Large intestine (tissue), 3 donors: ENCODE data around the gene TOMM70. TPM values are rescaled to one million over a fixed set of nuclear protein-coding genes. Genes with fewer than 3 reads are reported as not detected.

Experiments used
- DNase-seq, 2 donors: peaks; one replicate each; pipeline versions ENCODE4 v3.0.0 to v3.0.0-alpha.2; 2013
- H3K27ac ChIP-seq: one replicate; pipeline ENCODE4 v1.5.1; 2013; ENCODE audit warnings: low read length
- H3K27me3 ChIP-seq: 2 replicates; pipeline ENCODE4 v1.6.1; 2013; ENCODE audit warnings: low read length; ENCODE audit not compliant: control insufficient read depth, insufficient read depth
- H3K36me3 ChIP-seq: 2 replicates; pipeline ENCODE4 v1.6.1; 2013; ENCODE audit warnings: low read length; ENCODE audit not compliant: control insufficient read depth, insufficient read depth
- H3K4me1 ChIP-seq: one replicate; pipeline ENCODE4 v1.6.1; 2013; ENCODE audit warnings: low read length; ENCODE audit not compliant: control insufficient read depth, insufficient read depth
- H3K4me3 ChIP-seq: one replicate; pipeline ENCODE4 v1.5.1; 2013; ENCODE audit warnings: low read length
- H3K9me3 ChIP-seq: one replicate; pipeline ENCODE4 v1.6.1; 2013; ENCODE audit warnings: mild to moderate bottlenecking, low read depth, low read length, moderate library complexity; ENCODE audit not compliant: control insufficient read depth
- WGBS: methylation state at CpG from one replicate; pipeline ENCODE4 v1.1.5; 2013; ENCODE audit warnings: low lambda C conversion rate; ENCODE audit not compliant: insufficient coverage; 5-methylcytosine and 5-hydroxymethylcytosine counted together
- polyA plus RNA-seq: library from polyadenylated mRNA; unstranded; fragments of 120-200 nt; gene quantifications from one replicate; pipeline ENCODE4 v1.2.1, GENCODE V29; 2013

Gene TOMM70
- polyA plus RNA-seq, 1 donor = 64.0 TPM

DNA sequence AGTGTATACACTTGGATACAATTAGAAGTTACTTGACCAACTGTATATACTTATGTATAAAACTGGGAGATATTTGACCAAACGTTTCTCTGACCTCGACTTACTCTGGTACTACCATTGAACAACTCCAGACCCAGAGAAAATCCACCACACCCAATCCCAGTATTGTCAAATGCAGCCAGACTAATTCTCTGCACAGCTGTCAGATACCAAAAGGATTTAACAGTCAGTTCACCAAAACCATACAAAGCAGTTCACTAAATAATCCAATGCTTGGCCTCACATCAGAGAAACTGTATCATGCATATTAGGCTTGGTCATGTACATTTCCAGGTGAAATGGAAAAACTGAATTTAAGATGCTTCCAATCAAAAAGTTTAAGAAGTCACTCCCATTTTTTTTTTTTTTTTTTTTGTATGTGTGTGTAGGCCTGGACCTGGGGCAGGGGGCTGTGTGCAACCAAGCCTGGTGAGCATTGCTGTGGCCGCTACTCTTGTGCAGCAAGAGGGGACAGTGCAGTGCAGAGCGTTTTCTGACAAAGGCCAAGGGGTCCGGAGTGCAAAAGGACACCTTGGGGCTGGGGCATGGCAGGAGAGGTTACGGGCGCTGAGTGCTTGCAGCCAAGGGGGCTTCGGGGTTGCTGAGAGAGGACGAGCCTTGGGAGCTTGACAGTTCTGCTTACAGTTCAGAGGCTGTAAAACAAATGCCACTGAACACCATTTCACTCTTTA, 1.4 kb downstream of the TOMM70 start:
- no peaks in the 10 kb centered on the region for H3K36me3 ChIP-seq
- H3K27me3 ChIP-seq = no peaks in the 10 kb centered on the region
- H3K27ac ChIP-seq = peak overlapping the region; percentile 86
- H3K9me3 ChIP-seq = no peaks in the 10 kb centered on the region
- peak overlapping the region; percentile 88 for H3K4me3 ChIP-seq
- peaks cover 3% of the 10 kb centered on the region for H3K4me1 ChIP-seq
- no CpG with 5 or more reads among the region's 9 CpGs for WGBS
- no peak for DNase-seq

DNA sequence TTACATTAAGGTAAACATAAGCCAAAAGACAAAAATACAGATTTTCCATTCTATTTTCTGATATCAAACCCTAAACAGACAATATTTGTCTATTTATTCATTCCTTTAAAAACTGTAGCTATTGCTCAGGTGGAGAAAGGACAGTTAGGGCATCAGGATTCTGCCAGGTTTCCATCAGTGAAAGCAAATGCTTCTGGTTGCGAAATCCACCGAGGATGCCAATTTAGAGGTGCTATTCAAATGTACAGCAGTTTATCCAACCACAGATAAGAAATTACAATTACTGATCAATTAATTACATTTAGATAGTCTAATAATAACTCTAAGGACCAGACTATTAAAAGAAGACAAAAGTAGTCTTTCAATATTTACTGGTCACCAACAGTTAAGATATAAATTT, 3.9 kb downstream of the TOMM70 start:
- H3K27me3 ChIP-seq = no peaks in the 10 kb centered on the region
- H3K27ac ChIP-seq = peak overlapping the region; percentile 11
- H3K4me1 ChIP-seq = peaks cover 3% of the 10 kb centered on the region
- no peaks in the 10 kb centered on the region for H3K36me3 ChIP-seq
- H3K9me3 ChIP-seq = no peaks in the 10 kb centered on the region
- no peak overlapping the region for H3K4me3 ChIP-seq
- WGBS = 67% methylated on average over 2 of the region's 2 CpGs
- no peak for DNase-seq

DNA sequence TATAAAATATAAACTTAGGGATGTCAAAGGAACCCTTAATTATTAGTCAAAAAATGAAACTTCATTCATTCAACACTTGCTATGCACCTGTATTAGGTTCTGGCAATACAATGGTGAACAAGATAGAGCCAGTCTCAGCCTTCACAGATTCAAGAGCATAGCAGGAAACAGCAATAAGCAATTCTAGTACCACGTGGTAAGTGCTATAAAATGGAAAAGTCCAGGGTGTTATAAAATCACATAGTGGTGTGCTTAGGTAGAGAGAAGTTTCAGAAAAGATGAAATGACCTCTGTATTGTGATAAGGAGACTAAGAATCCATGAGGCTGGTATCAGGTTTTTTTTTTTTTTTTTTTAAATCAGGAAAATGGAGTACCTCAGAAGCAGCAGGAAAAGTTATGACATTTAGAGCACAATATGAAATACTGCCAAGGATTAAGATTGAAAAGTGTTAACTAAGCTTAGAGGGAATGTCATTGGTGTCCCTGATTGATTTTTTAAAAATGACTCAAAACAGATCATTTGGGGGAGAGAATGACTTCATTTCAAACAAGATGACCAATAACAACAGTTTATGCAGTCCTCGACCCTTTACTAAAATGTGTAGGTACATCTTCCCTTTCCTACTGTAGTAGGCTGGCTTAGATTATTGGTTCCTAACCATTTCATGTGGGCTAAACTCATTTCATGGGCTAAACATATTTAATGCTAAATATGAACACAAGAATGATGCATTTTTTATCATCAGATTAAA, 5.0 kb downstream of the TOMM70 start:
- no peaks in the 10 kb centered on the region for H3K27me3 ChIP-seq
- no peaks in the 10 kb centered on the region for H3K9me3 ChIP-seq
- peak overlapping the region; percentile 87 for H3K27ac ChIP-seq
- peak; percentile 77 to 89 for DNase-seq
- 40% methylated on average over 1 of the region's 2 CpGs for WGBS
- H3K4me3 ChIP-seq = no peak overlapping the region
- H3K36me3 ChIP-seq = no peaks in the 10 kb centered on the region
- H3K4me1 ChIP-seq = peaks cover 3% of the 10 kb centered on the region

DNA sequence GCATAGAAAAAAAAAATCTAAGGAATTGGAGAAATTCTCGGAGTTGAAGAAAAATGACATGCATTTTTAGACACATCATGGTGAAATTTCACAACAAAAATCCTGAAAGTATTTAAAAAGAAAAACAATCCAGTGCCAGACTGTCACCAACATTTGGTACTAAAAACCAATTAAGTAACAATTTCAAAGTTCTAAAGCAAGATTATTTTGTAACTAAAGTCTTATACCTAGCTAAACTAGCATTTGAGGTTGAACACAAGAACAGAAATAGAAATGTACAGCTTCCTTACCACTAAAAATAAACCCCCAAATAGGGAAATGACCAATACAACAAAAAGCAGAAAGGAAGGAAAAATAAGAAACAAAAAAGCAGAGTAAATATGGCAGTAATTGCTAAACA, 11.9 kb downstream of the TOMM70 start:
- peaks cover 13% of the 10 kb centered on the region for H3K9me3 ChIP-seq
- no peak overlapping the region for H3K4me3 ChIP-seq
- H3K36me3 ChIP-seq = peaks cover 12% of the 10 kb centered on the region
- H3K27me3 ChIP-seq = no peaks in the 10 kb centered on the region
- 94% methylated on average over 1 of the region's 1 CpG for WGBS
- H3K4me1 ChIP-seq = peaks cover 12% of the 10 kb centered on the region
- no peak for DNase-seq
- no peak overlapping the region for H3K27ac ChIP-seq

DNA sequence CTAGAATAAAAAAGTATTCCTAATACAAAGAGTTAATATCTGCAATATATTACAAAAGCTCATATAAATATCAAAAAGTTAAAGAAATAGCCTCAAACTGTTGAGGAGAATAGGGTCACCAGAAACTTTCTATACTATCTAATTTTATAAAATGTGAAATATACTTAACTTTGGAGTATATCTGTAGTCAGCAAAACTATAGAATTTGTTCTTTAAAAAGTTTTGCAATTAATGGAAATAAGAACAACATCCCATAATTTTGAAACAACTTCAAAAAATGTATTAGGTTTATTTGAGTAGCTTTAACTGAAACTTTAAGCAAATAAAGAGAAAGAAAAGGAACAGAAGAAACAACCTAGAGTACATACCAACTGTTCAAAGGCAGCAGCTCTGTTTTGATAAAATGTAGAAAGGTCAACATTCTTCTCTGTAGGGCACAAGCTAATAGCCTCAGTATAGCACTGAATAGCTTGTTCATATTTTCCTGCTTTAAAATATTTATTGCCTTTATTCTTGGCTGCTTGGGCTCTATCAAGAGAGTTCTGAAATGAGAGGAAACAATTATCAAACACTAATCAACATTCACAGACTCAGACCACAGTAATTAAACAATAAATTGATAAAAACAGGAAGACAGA, 14.3 kb downstream of the TOMM70 start:
- Histone ChIP-seq H3K9me3 (peaks cover 13% of the 10 kb centered on the region), H3K36me3 (peaks cover 24% of the 10 kb centered on the region), H3K4me3 (no peak overlapping the region), H3K27me3 (no peaks in the 10 kb centered on the region), H3K4me1 (peaks cover 12% of the 10 kb centered on the region), H3K27ac (peak overlapping the region; percentile 44)
- DNase-seq = peak in 1 of 2 donors; percentile 51

DNA sequence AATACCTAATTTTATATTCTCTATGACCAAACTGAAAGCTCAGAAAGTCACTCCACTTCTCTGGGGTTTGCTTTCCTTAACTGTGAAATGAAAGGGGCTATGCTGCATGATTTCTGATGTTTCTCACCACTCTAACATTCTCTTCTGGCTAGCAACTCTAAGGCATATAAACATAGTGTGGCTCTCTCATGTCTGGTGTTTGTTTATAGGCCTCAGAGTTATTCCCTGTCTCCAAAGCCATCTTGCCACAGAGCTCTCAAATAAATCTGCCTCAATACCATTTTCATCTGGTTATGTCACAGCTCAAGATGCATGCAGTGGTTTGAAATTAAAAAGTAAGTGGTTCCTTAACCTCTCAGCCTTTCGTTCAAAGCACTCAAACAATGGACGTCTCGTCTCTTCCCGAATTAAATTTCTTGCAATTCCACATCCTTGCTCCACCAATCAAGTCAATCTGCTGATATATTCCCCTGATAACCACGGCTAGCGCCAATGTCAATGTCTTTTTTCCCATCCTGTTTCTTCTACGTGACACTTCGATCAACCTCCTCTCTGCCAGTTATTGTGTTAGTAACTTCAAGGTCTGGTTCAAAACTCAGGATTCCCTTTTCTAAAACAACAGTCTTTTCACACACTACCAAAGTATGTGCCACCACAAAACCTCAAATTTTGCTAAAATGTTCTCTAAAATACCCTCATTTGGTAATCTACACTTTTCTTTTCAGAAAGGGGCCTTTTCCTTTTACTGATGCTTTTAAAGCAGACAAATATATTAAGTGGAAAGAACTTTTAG, 16.0 kb downstream of the TOMM70 start:
- DNase-seq = no peak
- WGBS = 77% methylated on average over 6 of the region's 8 CpGs
- Histone ChIP-seq H3K9me3 (peaks cover 13% of the 10 kb centered on the region), H3K27ac (no peak overlapping the region), H3K4me1 (peaks cover 12% of the 10 kb centered on the region), H3K4me3 (no peak overlapping the region), H3K27me3 (no peaks in the 10 kb centered on the region), H3K36me3 (peaks cover 34% of the 10 kb centered on the region)

DNA sequence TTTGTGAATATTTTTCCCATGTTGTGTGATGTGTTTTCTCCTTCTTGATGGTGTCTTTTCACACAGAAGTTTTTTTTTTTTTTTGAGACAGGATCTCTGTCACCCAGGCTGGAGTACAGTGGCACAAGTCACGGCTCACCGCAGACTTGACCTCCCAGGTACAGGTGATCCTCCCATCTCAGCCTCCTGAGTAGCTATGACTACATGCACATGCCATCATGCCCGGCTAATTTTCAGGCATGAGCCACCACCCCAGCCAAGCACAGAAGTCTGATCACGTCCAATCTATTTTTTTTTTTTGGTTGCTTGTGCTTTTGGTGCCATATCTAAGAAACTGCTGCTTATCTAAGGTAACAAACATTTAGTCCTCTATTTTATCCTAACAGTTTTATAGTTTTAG, 24.6 kb downstream of the TOMM70 start:
- no peak overlapping the region for H3K27ac ChIP-seq
- peaks cover 58% of the 10 kb centered on the region for H3K36me3 ChIP-seq
- 80% methylated on average over 1 of the region's 4 CpGs for WGBS
- no peaks in the 10 kb centered on the region for H3K4me1 ChIP-seq
- no peak for DNase-seq
- H3K27me3 ChIP-seq = no peaks in the 10 kb centered on the region
- no peak overlapping the region for H3K4me3 ChIP-seq
- no peaks in the 10 kb centered on the region for H3K9me3 ChIP-seq

DNA sequence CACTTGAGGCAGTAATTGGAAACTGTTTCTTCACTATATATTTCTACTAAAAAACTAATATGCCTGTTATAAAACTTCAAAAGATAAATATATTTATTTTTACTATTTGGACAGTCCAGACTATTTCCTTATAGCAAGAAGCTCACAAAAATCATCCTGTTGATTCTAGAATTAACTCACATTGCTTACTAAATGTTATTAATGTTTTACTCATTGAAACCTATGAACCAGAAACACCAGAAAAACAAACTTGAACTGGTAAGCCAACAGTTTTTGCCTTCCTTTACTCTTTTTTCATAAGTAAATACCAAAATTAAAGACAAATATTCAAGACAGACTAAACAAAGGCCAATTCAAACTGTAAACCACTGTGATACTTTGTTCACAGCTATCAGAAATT, 26.4 kb downstream of the TOMM70 start:
- Histone ChIP-seq H3K4me1 (no peaks in the 10 kb centered on the region), H3K4me3 (no peak overlapping the region), H3K9me3 (no peaks in the 10 kb centered on the region), H3K27ac (no peak overlapping the region), H3K27me3 (no peaks in the 10 kb centered on the region), H3K36me3 (peaks cover 56% of the 10 kb centered on the region)
- no peak for DNase-seq

DNA sequence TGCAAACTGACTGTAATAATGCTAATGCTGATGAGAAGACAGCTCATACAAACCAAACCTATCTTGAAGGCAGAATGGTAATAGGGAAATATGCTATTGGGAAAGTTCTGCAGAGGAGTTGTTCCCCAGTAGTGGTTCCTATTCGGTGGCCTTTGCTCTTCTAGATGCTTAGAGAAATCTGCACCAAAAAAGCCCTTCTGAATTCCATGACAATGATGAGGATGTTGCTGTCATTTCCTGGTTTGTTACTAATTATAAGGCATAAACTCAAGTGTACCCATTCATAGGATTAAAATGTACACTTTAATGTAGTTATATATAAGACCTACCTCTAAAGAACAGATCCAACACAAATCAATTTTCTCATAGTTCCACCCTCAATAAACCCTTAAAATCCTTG, 30.1 kb downstream of the TOMM70 start:
- peaks cover 56% of the 10 kb centered on the region for H3K36me3 ChIP-seq
- no CpG with 5 or more reads among the region's 1 CpG for WGBS
- H3K27me3 ChIP-seq = no peaks in the 10 kb centered on the region
- H3K4me1 ChIP-seq = no peaks in the 10 kb centered on the region
- no peak overlapping the region for H3K4me3 ChIP-seq
- H3K27ac ChIP-seq = no peak overlapping the region
- DNase-seq = no peak
- H3K9me3 ChIP-seq = no peaks in the 10 kb centered on the region

DNA sequence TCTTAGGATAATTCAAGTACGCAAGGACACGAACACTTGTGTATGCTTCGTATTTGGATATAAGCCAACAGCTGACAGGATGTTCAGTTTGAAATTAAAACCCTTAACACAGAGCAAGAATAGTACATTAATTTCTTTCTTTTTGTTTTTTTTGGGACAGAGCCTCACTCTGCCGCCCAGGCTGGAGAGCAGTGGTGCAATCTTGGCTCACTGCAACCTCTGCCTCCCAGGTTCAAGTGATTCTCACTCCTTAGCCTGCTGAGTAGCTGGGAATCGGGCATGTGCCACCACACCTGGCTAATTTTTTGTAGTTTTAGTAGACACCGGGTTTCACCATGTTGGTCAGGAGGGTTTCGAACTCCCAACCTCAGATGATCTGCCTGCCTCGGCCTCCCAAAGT, 32.4 kb downstream of the TOMM70 start:
- peaks cover 63% of the 10 kb centered on the region for H3K36me3 ChIP-seq

More for the DNA sequence above, 32.4 kb downstream of the TOMM70 start:
- Histone ChIP-seq H3K27ac (no peak overlapping the region), H3K4me1 (no peaks in the 10 kb centered on the region), H3K27me3 (no peaks in the 10 kb centered on the region), H3K9me3 (no peaks in the 10 kb centered on the region), H3K4me3 (no peak overlapping the region)
- DNase-seq = no peak
- WGBS = 100% methylated on average over 3 of the region's 8 CpGs
